HepG2 (cell line): ENCODE results near the gene KRT3. TPM values are rescaled to one million over a fixed set of nuclear protein-coding genes. Genes with fewer than 3 reads are reported as not detected.

Source experiments
- ATAC-seq: fragments of 200-7000 bp; cut with Tn5 transposase; 3 replicates; pipeline ENCODE4 v1.9.1; 2020; ENCODE audit warnings: mild to moderate bottlenecking, moderate library complexity
- BruUV-seq: library from RNA; stranded (reverse); fragments of 400-500 nt; replicated peaks from 2 replicates; lab custom pipeline; 2021; lab: Mats Ljungman, UMichigan
- CTCF ChIA-PET: fragments of 300-600 bp; formaldehyde crosslinking; extraction: SDS; loops from one replicate; lab custom pipeline; 2021; ENCODE audit warnings: low total read pairs, inconsistent platforms, low intra/inter-chr PET ratio; lab: Yijun Ruan, JAX
- POLR2A ChIA-PET: fragments of 350-600 bp; sonication (Branson Sonifier 250); formaldehyde crosslinking; loops from one replicate; lab custom pipeline; 2020; ENCODE audit warnings: antibody characterized with exemption, inconsistent platforms; lab: Yijun Ruan, JAX
- DNase-seq: peaks from one replicate; pipeline ENCODE4 v3.0.0-alpha.2; 2015; ENCODE audit warnings: low spot score
- FAIRE-seq: peaks from 3 replicates; lab custom pipeline; 2011; peaks lifted over from hg19 to GRCh38; lab: Jason Lieb, UNC
- H2AFZ ChIP-seq: one replicate; pipeline ENCODE4 v1.6.1; 2011; ENCODE audit warnings: low read length, inconsistent platforms
- H3K27ac ChIP-seq: fragments of 300-600 bp; 3 replicates; pipeline ENCODE4 v1.8.0; 2011; ENCODE audit warnings: mixed run types, mild to moderate bottlenecking, mixed read lengths, low read length, inconsistent platforms; ENCODE audit not compliant: insufficient read depth; ENCODE audit errors: extremely low read length
- H3K27me3 ChIP-seq, 2 experiments: fragments of 200-600 bp in 1 of 2; 2 replicates in 1 of 2; 3 replicates in 1 of 2; pipeline versions ENCODE4 v1.6.0 to v1.8.0; 2011; ENCODE audit warnings: low read length in 2 of 2, mild to moderate bottlenecking in 2 of 2, moderate library complexity in 2 of 2, inconsistent platforms in 1 of 2; ENCODE audit not compliant: insufficient read depth in 2 of 2, control insufficient read depth in 1 of 2
- H3K36me3 ChIP-seq, 2 experiments: fragments of 200-600 bp in 1 of 2; replicated peaks in 1 of 2; 2 replicates in 1 of 2; 3 replicates in 1 of 2; pipeline versions ENCODE4 v1.5.1 to v1.8.0; 2011; ENCODE audit warnings: low read length in 2 of 2, inconsistent platforms in 1 of 2; ENCODE audit not compliant: insufficient read depth in 2 of 2, control insufficient read depth in 1 of 2
- H3K4me1 ChIP-seq: 2 replicates; pipeline ENCODE4 v1.5.1; 2012; ENCODE audit warnings: low read length, inconsistent platforms; ENCODE audit not compliant: insufficient read depth
- H3K4me2 ChIP-seq: 2 replicates; pipeline ENCODE4 v1.6.0; 2011; ENCODE audit warnings: low read depth, low read length, inconsistent platforms
- H3K4me3 ChIP-seq, 3 experiments: fragments of 200-600 bp in 1 of 3; sonication (generic), shearing (Covaris generic) in 1 of 3; replicated peaks in 1 of 3; 2 replicates each; pipeline ENCODE4 v1.5.1; 2011 to 2016; ENCODE audit warnings: low read length in 3 of 3, inconsistent platforms in 2 of 3, low read depth in 2 of 3, mild to moderate bottlenecking in 2 of 3, control low read depth in 1 of 3, mixed read lengths in 1 of 3; ENCODE audit not compliant: insufficient read depth in 1 of 3
- H3K79me2 ChIP-seq: one replicate; pipeline ENCODE4 v1.6.1; 2011; ENCODE audit warnings: low read length, inconsistent platforms; ENCODE audit not compliant: insufficient read depth
- H3K9ac ChIP-seq: 2 replicates; pipeline ENCODE4 v1.6.0; 2011; ENCODE audit warnings: mild to moderate bottlenecking, low read depth, low read length, inconsistent platforms; ENCODE audit not compliant: insufficient read depth
- H3K9me3 ChIP-seq: 2 replicates; pipeline ENCODE4 v1.5.1; 2012; ENCODE audit warnings: mild to moderate bottlenecking, low read length
- H4K20me1 ChIP-seq: 2 replicates; pipeline ENCODE4 v1.6.0; 2011; ENCODE audit warnings: inconsistent platforms, mild to moderate bottlenecking, low read length, moderate library complexity; ENCODE audit not compliant: insufficient read depth
- GABPB1 ChIP-seq: IDR thresholded peaks from 2 replicates; pipeline ENCODE4 v1.6.1; 2016; ENCODE audit warnings: mild to moderate bottlenecking, missing genetic modification reagents, moderate library complexity, missing compliant biosample characterization
- HOXA3 ChIP-seq: sonication (generic); formaldehyde crosslinking; IDR thresholded peaks from 2 replicates; pipeline ENCODE4 v1.5.0; 2020; ENCODE audit warnings: missing genetic modification reagents
- NR2F6 ChIP-seq, 2 experiments: IDR thresholded peaks; 2 replicates each; pipeline ENCODE4 v1.6.1; 2016; ENCODE audit warnings: antibody characterized with exemption in 1 of 2, mild to moderate bottlenecking in 1 of 2
- SP1 ChIP-seq, 2 experiments: fragments of 450-650 bp in 1 of 2; sonication (generic) in 1 of 2; formaldehyde crosslinking in 1 of 2; IDR thresholded peaks; 2 replicates each; pipeline versions ENCODE4 v1.4.0 to v1.6.1; 2016 to 2020; ENCODE audit warnings: missing genetic modification reagents in 1 of 2
- ZNF207 ChIP-seq: fragments of 450-650 bp; IDR thresholded peaks from 2 replicates; pipeline ENCODE4 v1.6.1; 2016; ENCODE audit warnings: antibody characterized with exemption, borderline replicate concordance
- WGBS: methylation state at CpG from one replicate; pipeline ENCODE4 v1.1.6; 2017; ENCODE audit warnings: low lambda C conversion rate; 5-methylcytosine and 5-hydroxymethylcytosine counted together
- in situ Hi-C: cut with HindIII; loops from 2 replicates; pipeline ENCODE4 v1.10.0; 2017; ENCODE audit warnings: low pct_unique_long_range_greater_than_20kb; ENCODE audit not compliant: extremely low pct_ligation_motif_present
- intact Hi-C: fragments of 100-400 bp; cut with micrococcal nuclease; formaldehyde crosslinking; loops from one replicate; pipeline ENCODE4 v1.10.0; 2022; ENCODE audit not compliant: unreplicated experiment
- polyA plus RNA-seq, 8 experiments: library from polyadenylated mRNA; depleted of rRNA in 3 of 8; stranded (reverse) in 7 of 8; unstranded in 1 of 8; fragments of >200 nt; fragmentation: Illumina TruSeq in 4 of 8; extraction: Trizol in 4 of 8; gene quantifications; 2 replicates each; pipeline versions ENCODE4 v1.2.1 to v1.2.3, GENCODE V29; 2011 to 2016; ENCODE audit warnings: low read depth in 4 of 8, missing spikeins in 1 of 8, mixed read lengths in 1 of 8; ENCODE audit not compliant: insufficient read depth in 1 of 8
- total RNA-seq, 5 experiments: library from RNA; depleted of rRNA; stranded (reverse); fragments of >200 nt; fragmentation: Illumina TruSeq; extraction: Trizol; gene quantifications; 2 replicates each; pipeline ENCODE4 v1.2.3, GENCODE V29; 2016; ENCODE audit warnings: low read depth in 1 of 5
- TF ChIP-seq, protein P1 (sequence below): sonication (generic); formaldehyde crosslinking; IDR thresholded peaks from 2 replicates; pipeline ENCODE4 v1.5.1; 2020; ENCODE audit warnings: mild to moderate bottlenecking, missing genetic modification reagents, borderline replicate concordance
- TF ChIP-seq, protein P2 (sequence below): fragments of 450-650 bp; IDR thresholded peaks from 2 replicates; pipeline ENCODE4 v1.6.1; 2017
- TF ChIP-seq, protein P3 (sequence below): sonication (generic); formaldehyde crosslinking; IDR thresholded peaks from 2 replicates; pipeline ENCODE4 v1.4.0; 2020; ENCODE audit warnings: missing genetic modification reagents
- TF ChIP-seq, protein P4 (sequence below): sonication (generic); formaldehyde crosslinking; IDR thresholded peaks from 2 replicates; pipeline ENCODE4 v1.8.0; 2022; ENCODE audit warnings: mild to moderate bottlenecking, missing genetic modification reagents

Gene KRT3
- total and polyA plus RNA-seq, 2 of the 13 experiments (the other 11 are each of a cell fraction or from before 2014, with no cell fraction given), result not detected

DNA sequence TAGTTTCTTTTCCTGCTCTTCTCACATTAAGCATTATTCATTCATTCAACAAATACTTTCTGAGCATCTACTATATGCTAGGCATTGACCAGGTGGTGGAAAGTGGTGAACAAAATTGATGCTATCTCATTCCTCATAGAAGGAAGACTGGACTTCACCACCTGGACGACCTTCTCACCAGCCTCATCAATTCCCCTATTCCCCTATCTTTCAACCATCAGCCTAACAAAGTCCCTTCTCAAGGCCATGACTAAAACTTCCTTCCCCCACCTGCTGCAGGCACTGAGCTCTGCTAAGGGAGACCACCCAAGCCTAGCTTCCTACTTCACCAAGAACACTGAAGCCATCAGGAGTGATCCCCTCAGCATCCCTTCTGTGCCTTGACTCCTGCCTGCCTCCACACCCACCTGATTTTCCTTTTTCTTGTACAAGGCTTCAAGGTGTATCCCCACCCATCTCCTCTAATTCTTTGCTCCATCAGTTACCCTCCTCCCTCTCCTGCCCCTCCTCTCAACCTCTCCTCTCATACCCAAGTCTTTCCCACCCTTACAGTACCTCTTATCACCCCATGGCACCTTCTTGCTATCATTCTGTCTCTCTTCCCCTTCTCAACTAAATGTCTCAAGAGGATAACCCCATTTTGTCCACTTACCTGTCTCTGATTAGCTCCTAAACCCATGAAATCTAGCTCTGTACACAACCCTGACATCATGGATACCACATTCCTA lies 38.3 kb downstream of the KRT3 start:
- Histone ChIP-seq H3K36me3 (no peaks in the 10 kb centered on the region), H4K20me1 (no peaks in the 10 kb centered on the region), H3K9me3 (no peaks in the 10 kb centered on the region; the same call in 1 of the 2 replicates), H2AFZ (no peak overlapping the region), H3K9ac (no peak overlapping the region), H3K27me3 (no peaks in the 10 kb centered on the region), H3K4me1 (no peaks in the 10 kb centered on the region), H3K4me3 (no peak overlapping the region), H3K27ac (no peak overlapping the region), H3K79me2 (no peaks in the 10 kb centered on the region), H3K4me2 (no peak overlapping the region)
- 4% methylated on average over 1 of the region's 1 CpG for WGBS
- TF ChIP-seq, protein P1, sequence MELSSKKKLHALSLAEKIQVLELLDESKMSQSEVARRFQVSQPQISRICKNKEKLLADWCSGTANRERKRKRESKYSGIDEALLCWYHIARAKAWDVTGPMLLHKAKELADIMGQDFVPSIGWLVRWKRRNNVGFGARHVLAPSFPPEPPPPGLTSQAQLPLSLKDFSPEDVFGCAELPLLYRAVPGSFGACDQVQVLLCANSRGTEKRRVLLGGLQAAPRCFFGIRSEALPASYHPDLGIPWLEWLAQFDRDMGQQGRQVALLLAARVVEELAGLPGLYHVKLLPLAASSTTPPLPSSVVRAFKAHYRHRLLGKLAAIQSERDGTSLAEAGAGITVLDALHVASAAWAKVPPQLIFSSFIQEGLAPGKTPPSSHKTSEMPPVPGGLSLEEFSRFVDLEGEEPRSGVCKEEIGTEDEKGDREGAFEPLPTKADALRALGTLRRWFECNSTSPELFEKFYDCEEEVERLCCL (CRISPR knock-in tag), result no peak
- TF ChIP-seq, protein P2, sequence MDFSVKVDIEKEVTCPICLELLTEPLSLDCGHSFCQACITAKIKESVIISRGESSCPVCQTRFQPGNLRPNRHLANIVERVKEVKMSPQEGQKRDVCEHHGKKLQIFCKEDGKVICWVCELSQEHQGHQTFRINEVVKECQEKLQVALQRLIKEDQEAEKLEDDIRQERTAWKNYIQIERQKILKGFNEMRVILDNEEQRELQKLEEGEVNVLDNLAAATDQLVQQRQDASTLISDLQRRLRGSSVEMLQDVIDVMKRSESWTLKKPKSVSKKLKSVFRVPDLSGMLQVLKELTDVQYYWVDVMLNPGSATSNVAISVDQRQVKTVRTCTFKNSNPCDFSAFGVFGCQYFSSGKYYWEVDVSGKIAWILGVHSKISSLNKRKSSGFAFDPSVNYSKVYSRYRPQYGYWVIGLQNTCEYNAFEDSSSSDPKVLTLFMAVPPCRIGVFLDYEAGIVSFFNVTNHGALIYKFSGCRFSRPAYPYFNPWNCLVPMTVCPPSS, result no peak
- TF ChIP-seq, protein P3, sequence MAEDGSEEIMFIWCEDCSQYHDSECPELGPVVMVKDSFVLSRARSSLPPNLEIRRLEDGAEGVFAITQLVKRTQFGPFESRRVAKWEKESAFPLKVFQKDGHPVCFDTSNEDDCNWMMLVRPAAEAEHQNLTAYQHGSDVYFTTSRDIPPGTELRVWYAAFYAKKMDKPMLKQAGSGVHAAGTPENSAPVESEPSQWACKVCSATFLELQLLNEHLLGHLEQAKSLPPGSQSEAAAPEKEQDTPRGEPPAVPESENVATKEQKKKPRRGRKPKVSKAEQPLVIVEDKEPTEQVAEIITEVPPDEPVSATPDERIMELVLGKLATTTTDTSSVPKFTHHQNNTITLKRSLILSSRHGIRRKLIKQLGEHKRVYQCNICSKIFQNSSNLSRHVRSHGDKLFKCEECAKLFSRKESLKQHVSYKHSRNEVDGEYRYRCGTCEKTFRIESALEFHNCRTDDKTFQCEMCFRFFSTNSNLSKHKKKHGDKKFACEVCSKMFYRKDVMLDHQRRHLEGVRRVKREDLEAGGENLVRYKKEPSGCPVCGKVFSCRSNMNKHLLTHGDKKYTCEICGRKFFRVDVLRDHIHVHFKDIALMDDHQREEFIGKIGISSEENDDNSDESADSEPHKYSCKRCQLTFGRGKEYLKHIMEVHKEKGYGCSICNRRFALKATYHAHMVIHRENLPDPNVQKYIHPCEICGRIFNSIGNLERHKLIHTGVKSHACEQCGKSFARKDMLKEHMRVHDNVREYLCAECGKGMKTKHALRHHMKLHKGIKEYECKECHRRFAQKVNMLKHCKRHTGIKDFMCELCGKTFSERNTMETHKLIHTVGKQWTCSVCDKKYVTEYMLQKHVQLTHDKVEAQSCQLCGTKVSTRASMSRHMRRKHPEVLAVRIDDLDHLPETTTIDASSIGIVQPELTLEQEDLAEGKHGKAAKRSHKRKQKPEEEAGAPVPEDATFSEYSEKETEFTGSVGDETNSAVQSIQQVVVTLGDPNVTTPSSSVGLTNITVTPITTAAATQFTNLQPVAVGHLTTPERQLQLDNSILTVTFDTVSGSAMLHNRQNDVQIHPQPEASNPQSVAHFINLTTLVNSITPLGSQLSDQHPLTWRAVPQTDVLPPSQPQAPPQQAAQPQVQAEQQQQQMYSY, result no peak
- TF ChIP-seq HOXA3 (no peak), SP1 (IDR thresholded peaks at IDR 0.05) (no peak), SP1 (CRISPR knock-in tag; IDR thresholded peaks at IDR 0.05) (no peak), GABPB1 (CRISPR knock-in tag) (no peak), NR2F6 (IDR thresholded peaks at IDR 0.05) (no peak), NR2F6 (CRISPR knock-in tag; IDR thresholded peaks at IDR 0.05) (no peak), ZNF207 (no peak)
- TF ChIP-seq, protein P4, sequence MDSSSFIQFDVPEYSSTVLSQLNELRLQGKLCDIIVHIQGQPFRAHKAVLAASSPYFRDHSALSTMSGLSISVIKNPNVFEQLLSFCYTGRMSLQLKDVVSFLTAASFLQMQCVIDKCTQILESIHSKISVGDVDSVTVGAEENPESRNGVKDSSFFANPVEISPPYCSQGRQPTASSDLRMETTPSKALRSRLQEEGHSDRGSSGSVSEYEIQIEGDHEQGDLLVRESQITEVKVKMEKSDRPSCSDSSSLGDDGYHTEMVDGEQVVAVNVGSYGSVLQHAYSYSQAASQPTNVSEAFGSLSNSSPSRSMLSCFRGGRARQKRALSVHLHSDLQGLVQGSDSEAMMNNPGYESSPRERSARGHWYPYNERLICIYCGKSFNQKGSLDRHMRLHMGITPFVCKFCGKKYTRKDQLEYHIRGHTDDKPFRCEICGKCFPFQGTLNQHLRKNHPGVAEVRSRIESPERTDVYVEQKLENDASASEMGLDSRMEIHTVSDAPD (CRISPR knock-in tag), result no peak
- ChIA-PET POLR2A (no interaction called here), CTCF (no interaction called here)
- in situ Hi-C loops (no loop called here), intact Hi-C loops (no loop called here)
- ATAC-seq (no peak), FAIRE-seq (no peak), DNase-seq (no peak)
- BruUV-seq, result no TSS peak
